ENCODE measurements around the gene FCHSD2.

Gene FCHSD2

GRCh38 chr11:72965672-72966071, 176.4 kb downstream of the FCHSD2 start:
- Histone ChIP-seq H2BK15ac (replicated peaks; ENCODE audit: low read depth) (no peak overlapping the region), H3K4me2 (ENCODE audit: low read length) (no peak overlapping the region), H3K36me3 (ENCODE audit: control insufficient read depth, insufficient read depth, low read length) (no peaks in the 10 kb centered on the region), H2BK5ac (ENCODE audit: low read length) (no peak overlapping the region), H2AK5ac (ENCODE audit: low read length) (no peak overlapping the region), H3K4ac (ENCODE audit: low read depth, low read length) (no peak overlapping the region), H2BK120ac (ENCODE audit: low read depth, low read length) (no peak overlapping the region), H4K5ac (ENCODE audit: low read length) (no peak overlapping the region), H3K23ac (ENCODE audit: low read length) (no peak overlapping the region), H3K18ac (ENCODE audit: low read length) (no peak overlapping the region), H3K79me1 (ENCODE audit: low read length) (no peaks in the 10 kb centered on the region), H3K4me3 (ENCODE audit: low read length) (no peak overlapping the region), H3K27ac (ENCODE audit: low read depth, low read length) (no peak overlapping the region), H3K9ac (ENCODE audit: low read length) (no peak overlapping the region), H3K4me1 (ENCODE audit: control insufficient read depth, low read depth, low read length) (no peaks in the 10 kb centered on the region), H3K27me3 (ENCODE audit: insufficient read depth, low read length, poor library complexity) (no peaks in the 10 kb centered on the region), H3K56ac (ENCODE audit: low read length) (no peak overlapping the region), H4K8ac (ENCODE audit: low read depth, low read length) (no peak overlapping the region), H3K79me2 (ENCODE audit: control insufficient read depth, insufficient read depth, low read length) (no peaks in the 10 kb centered on the region)
- WGBS (ENCODE audit: extremely low coverage, insufficient coverage, low lambda C conversion rate), result no CpG with 5 or more reads among the region's 1 CpG
- DNase-seq, result no peak

- H3K4me1 ChIP-seq (ENCODE audit: control insufficient read depth, low read depth, low read length), result no peaks in the 10 kb centered on the region
These were observed 179.4 kb downstream of the FCHSD2 start for GRCh38 chr11:72962717-72963116.

GRCh38 chr11:72962084-72962483, 180.0 kb downstream of the FCHSD2 start:
- H3K4me1 ChIP-seq (ENCODE audit: control insufficient read depth, low read depth, low read length), result no peaks in the 10 kb centered on the region
- no peaks in the 10 kb centered on the region for H3K36me3 ChIP-seq (ENCODE audit: control insufficient read depth, insufficient read depth, low read length)
- H3K4me2 ChIP-seq (ENCODE audit: low read length), result no peak overlapping the region
- no peak overlapping the region for H3K27ac ChIP-seq (ENCODE audit: low read depth, low read length)
- H2BK15ac ChIP-seq (replicated peaks; ENCODE audit: low read depth), result no peak overlapping the region
- no peak overlapping the region for H3K23ac ChIP-seq (ENCODE audit: low read length)
- WGBS (ENCODE audit: extremely low coverage, insufficient coverage, low lambda C conversion rate), result no CpG with 5 or more reads among the region's 4 CpGs
- H3K4ac ChIP-seq (ENCODE audit: low read depth, low read length), result no peak overlapping the region
- no peak overlapping the region for H3K56ac ChIP-seq (ENCODE audit: low read length)
- H3K79me2 ChIP-seq (ENCODE audit: control insufficient read depth, insufficient read depth, low read length), result no peaks in the 10 kb centered on the region
- H2AK5ac ChIP-seq (ENCODE audit: low read length), result no peak overlapping the region
- DNase-seq, result peak; percentile 31
- H4K8ac ChIP-seq (ENCODE audit: low read depth, low read length), result no peak overlapping the region
- no peaks in the 10 kb centered on the region for H3K27me3 ChIP-seq (ENCODE audit: insufficient read depth, low read length, poor library complexity)
- H3K4me3 ChIP-seq (ENCODE audit: low read length), result no peak overlapping the region
- H3K18ac ChIP-seq (ENCODE audit: low read length), result no peak overlapping the region
- no peaks in the 10 kb centered on the region for H3K79me1 ChIP-seq (ENCODE audit: low read length)
- H2BK5ac ChIP-seq (ENCODE audit: low read length), result no peak overlapping the region
- no peak overlapping the region for H2BK120ac ChIP-seq (ENCODE audit: low read depth, low read length)
- no peak overlapping the region for H4K5ac ChIP-seq (ENCODE audit: low read length)
- H3K9ac ChIP-seq (ENCODE audit: low read length), result no peak overlapping the region

More at GRCh38 chr11:72962717-72963116, 179.4 kb downstream of the FCHSD2 start:
- no peak overlapping the region for H2BK5ac ChIP-seq (ENCODE audit: low read length)
- H3K18ac ChIP-seq (ENCODE audit: low read length), result no peak overlapping the region
- H3K9ac ChIP-seq (ENCODE audit: low read length), result no peak overlapping the region
- H4K8ac ChIP-seq (ENCODE audit: low read depth, low read length), result no peak overlapping the region
- no peaks in the 10 kb centered on the region for H3K79me2 ChIP-seq (ENCODE audit: control insufficient read depth, insufficient read depth, low read length)
- H3K56ac ChIP-seq (ENCODE audit: low read length), result no peak overlapping the region
- no peak overlapping the region for H3K4me3 ChIP-seq (ENCODE audit: low read length)
- H3K36me3 ChIP-seq (ENCODE audit: control insufficient read depth, insufficient read depth, low read length), result no peaks in the 10 kb centered on the region
- no peak overlapping the region for H3K4ac ChIP-seq (ENCODE audit: low read depth, low read length)
- no peak overlapping the region for H2BK120ac ChIP-seq (ENCODE audit: low read depth, low read length)
- no peak overlapping the region for H3K27ac ChIP-seq (ENCODE audit: low read depth, low read length)
- DNase-seq, result no peak
- H3K27me3 ChIP-seq (ENCODE audit: insufficient read depth, low read length, poor library complexity), result no peaks in the 10 kb centered on the region
- H4K5ac ChIP-seq (ENCODE audit: low read length), result no peak overlapping the region
- H3K79me1 ChIP-seq (ENCODE audit: low read length), result no peaks in the 10 kb centered on the region
- H3K4me2 ChIP-seq (ENCODE audit: low read length), result no peak overlapping the region
- H2BK15ac ChIP-seq (replicated peaks; ENCODE audit: low read depth), result no peak overlapping the region
- H3K23ac ChIP-seq (ENCODE audit: low read length), result no peak overlapping the region
- no peak overlapping the region for H2AK5ac ChIP-seq (ENCODE audit: low read length)

GRCh38 chr11:72959998-72960731, 182.0 kb downstream of the FCHSD2 start:
- no peak overlapping the region for H2BK15ac ChIP-seq (replicated peaks; ENCODE audit: low read depth)
- no CpG with 5 or more reads among the region's 3 CpGs for WGBS (ENCODE audit: extremely low coverage, insufficient coverage, low lambda C conversion rate)
- no peaks in the 10 kb centered on the region for H3K79me1 ChIP-seq (ENCODE audit: low read length)
- no peak overlapping the region for H3K27ac ChIP-seq (ENCODE audit: low read depth, low read length)
- no peak overlapping the region for H3K9ac ChIP-seq (ENCODE audit: low read length)
- no peak overlapping the region for H3K4me2 ChIP-seq (ENCODE audit: low read length)
- no peak overlapping the region for H3K4ac ChIP-seq (ENCODE audit: low read depth, low read length)
- no peaks in the 10 kb centered on the region for H3K4me1 ChIP-seq (ENCODE audit: control insufficient read depth, low read depth, low read length)
- no peak overlapping the region for H3K18ac ChIP-seq (ENCODE audit: low read length)
- no peak for DNase-seq
- H3K27me3 ChIP-seq (ENCODE audit: insufficient read depth, low read length, poor library complexity), result no peaks in the 10 kb centered on the region
- H2BK5ac ChIP-seq (ENCODE audit: low read length), result no peak overlapping the region
- H3K4me3 ChIP-seq (ENCODE audit: low read length), result no peak overlapping the region
- no peaks in the 10 kb centered on the region for H3K79me2 ChIP-seq (ENCODE audit: control insufficient read depth, insufficient read depth, low read length)
- H3K36me3 ChIP-seq (ENCODE audit: control insufficient read depth, insufficient read depth, low read length), result no peaks in the 10 kb centered on the region
- no peak overlapping the region for H2BK120ac ChIP-seq (ENCODE audit: low read depth, low read length)
- H3K56ac ChIP-seq (ENCODE audit: low read length), result no peak overlapping the region
- H4K8ac ChIP-seq (ENCODE audit: low read depth, low read length), result no peak overlapping the region
- H3K23ac ChIP-seq (ENCODE audit: low read length), result no peak overlapping the region
- no peak overlapping the region for H4K5ac ChIP-seq (ENCODE audit: low read length)
- no peak overlapping the region for H2AK5ac ChIP-seq (ENCODE audit: low read length)

GRCh38 chr11:72958791-72959190, 183.3 kb downstream of the FCHSD2 start:
- no peaks in the 10 kb centered on the region for H3K36me3 ChIP-seq (ENCODE audit: control insufficient read depth, insufficient read depth, low read length)

GRCh38 chr11:72955466-72955865, 186.7 kb downstream of the FCHSD2 start:
- Histone ChIP-seq H2BK120ac (ENCODE audit: low read depth, low read length) (no peak overlapping the region), H3K18ac (ENCODE audit: low read length) (no peak overlapping the region), H3K79me2 (ENCODE audit: control insufficient read depth, insufficient read depth, low read length) (no peaks in the 10 kb centered on the region), H3K4me3 (ENCODE audit: low read length) (no peak overlapping the region), H4K5ac (ENCODE audit: low read length) (no peak overlapping the region), H3K23ac (ENCODE audit: low read length) (no peak overlapping the region), H2BK15ac (replicated peaks; ENCODE audit: low read depth) (no peak overlapping the region), H2AK5ac (ENCODE audit: low read length) (no peak overlapping the region), H3K9ac (ENCODE audit: low read length) (no peak overlapping the region), H3K36me3 (ENCODE audit: control insufficient read depth, insufficient read depth, low read length) (no peaks in the 10 kb centered on the region), H3K4me2 (ENCODE audit: low read length) (no peak overlapping the region), H3K4me1 (ENCODE audit: control insufficient read depth, low read depth, low read length) (peaks cover 3% of the 10 kb centered on the region), H3K56ac (ENCODE audit: low read length) (no peak overlapping the region), H3K4ac (ENCODE audit: low read depth, low read length) (no peak overlapping the region), H3K27ac (ENCODE audit: low read depth, low read length) (no peak overlapping the region), H3K79me1 (ENCODE audit: low read length) (no peaks in the 10 kb centered on the region), H2BK5ac (ENCODE audit: low read length) (no peak overlapping the region), H4K8ac (ENCODE audit: low read depth, low read length) (no peak overlapping the region), H3K27me3 (ENCODE audit: insufficient read depth, low read length, poor library complexity) (no peaks in the 10 kb centered on the region)
- peak; percentile 69 for DNase-seq
- WGBS (ENCODE audit: extremely low coverage, insufficient coverage, low lambda C conversion rate), result no CpG with 5 or more reads among the region's 1 CpG

More at GRCh38 chr11:72958791-72959190, 183.3 kb downstream of the FCHSD2 start:
- Histone ChIP-seq H3K27ac (ENCODE audit: low read depth, low read length) (no peak overlapping the region), H2AK5ac (ENCODE audit: low read length) (no peak overlapping the region), H3K9ac (ENCODE audit: low read length) (no peak overlapping the region), H3K4me2 (ENCODE audit: low read length) (no peak overlapping the region), H4K8ac (ENCODE audit: low read depth, low read length) (no peak overlapping the region), H3K4ac (ENCODE audit: low read depth, low read length) (no peak overlapping the region), H3K4me1 (ENCODE audit: control insufficient read depth, low read depth, low read length) (no peaks in the 10 kb centered on the region), H4K5ac (ENCODE audit: low read length) (no peak overlapping the region), H3K79me1 (ENCODE audit: low read length) (no peaks in the 10 kb centered on the region), H3K18ac (ENCODE audit: low read length) (no peak overlapping the region), H3K4me3 (ENCODE audit: low read length) (no peak overlapping the region), H3K23ac (ENCODE audit: low read length) (no peak overlapping the region), H3K27me3 (ENCODE audit: insufficient read depth, low read length, poor library complexity) (no peaks in the 10 kb centered on the region), H2BK5ac (ENCODE audit: low read length) (no peak overlapping the region), H3K79me2 (ENCODE audit: control insufficient read depth, insufficient read depth, low read length) (no peaks in the 10 kb centered on the region), H3K56ac (ENCODE audit: low read length) (no peak overlapping the region), H2BK15ac (replicated peaks; ENCODE audit: low read depth) (no peak overlapping the region), H2BK120ac (ENCODE audit: low read depth, low read length) (no peak overlapping the region)
- no CpG with 5 or more reads among the region's 2 CpGs for WGBS (ENCODE audit: extremely low coverage, insufficient coverage, low lambda C conversion rate)
- DNase-seq, result no peak

All from mesendoderm (in vitro differentiated cells).